GM12892 (cell line): ENCODE data around the gene UMPS.
"Not testable (repeated sequence)": the region's sequence is repeated elsewhere in the genome, so short reads cannot be mapped to it uniquely, and the experiment has no call there.

Experiments used
- DNase-seq: peaks from one replicate; pipeline ENCODE4 v3.0.0; 2011; ENCODE audit not compliant: insufficient read length
- FAIRE-seq: peaks from 2 replicates; lab custom pipeline; 2011; peaks lifted over from hg19 to GRCh38; lab: Jason Lieb, UNC
- POLR2A ChIP-seq: IDR thresholded peaks from 2 replicates; pipeline ENCODE4 v1.6.1; 2011; ENCODE audit warnings: low read depth, low read length, control low read depth
- POLR2AphosphoS5 ChIP-seq: IDR thresholded peaks from 2 replicates; pipeline ENCODE4 v1.6.1; 2011; ENCODE audit warnings: low read depth, low read length, control low read depth
- TAF1 ChIP-seq: IDR thresholded peaks from 2 replicates; pipeline ENCODE4 v1.6.1; 2011; ENCODE audit warnings: low read depth, mild to moderate bottlenecking, control low read depth, low read length, borderline replicate concordance

UMPS gene

GRCh38 chr3:124787476-124788195, 57.4 kb downstream of the UMPS start:
- TF ChIP-seq TAF1 (no peak), POLR2AphosphoS5 (no peak), POLR2A (no peak)
- FAIRE-seq: no peak
- no peak for DNase-seq

- TF ChIP-seq POLR2AphosphoS5 (no peak), POLR2A (no peak), TAF1 (no peak)
- FAIRE-seq (no peak), DNase-seq (no peak)
These were observed 58.0 kb downstream of the UMPS start for GRCh38 chr3:124788254-124788745.

GRCh38 chr3:124789103-124789502, 58.9 kb downstream of the UMPS start:
- not testable (repeated sequence) for FAIRE-seq, DNase-seq

- DNase-seq (no peak), FAIRE-seq (no peak)
- TF ChIP-seq TAF1 (no peak), POLR2A (no peak), POLR2AphosphoS5 (no peak)
These were observed 60.9 kb downstream of the UMPS start for GRCh38 chr3:124791142-124791541.

- FAIRE-seq (no peak), DNase-seq (no peak)
- no peak for TF ChIP-seq POLR2A
- TF ChIP-seq POLR2AphosphoS5: no peak
- no peak for TF ChIP-seq TAF1
These were observed 61.4 kb downstream of the UMPS start for GRCh38 chr3:124791639-124792151.

- FAIRE-seq: no peak
- DNase-seq: no peak
- TF ChIP-seq TAF1 (no peak), POLR2AphosphoS5 (no peak), POLR2A (no peak)
These were observed 62.2 kb downstream of the UMPS start for GRCh38 chr3:124792341-124793040.

- no peak for TF ChIP-seq TAF1
- TF ChIP-seq POLR2A: no peak
- DNase-seq (no peak), FAIRE-seq (no peak)
These were observed 62.9 kb downstream of the UMPS start for GRCh38 chr3:124793054-124793739.

- FAIRE-seq: no peak
- DNase-seq: no peak
- no peak for TF ChIP-seq POLR2AphosphoS5
- TF ChIP-seq POLR2A: no peak
- no peak for TF ChIP-seq TAF1
These were observed 66.2 kb downstream of the UMPS start for GRCh38 chr3:124796477-124796876.

- no peak for TF ChIP-seq POLR2A
- TF ChIP-seq POLR2AphosphoS5: no peak
- TF ChIP-seq TAF1: no peak
- DNase-seq (no peak), FAIRE-seq (no peak)
These were observed 67.2 kb downstream of the UMPS start for GRCh38 chr3:124797426-124797945.
